Caco-2 (cell line): ENCODE measurements around the gene CDC14B. TPM values are rescaled to one million over a fixed set of nuclear protein-coding genes. Genes with fewer than 3 reads are reported as not detected.

Experiments
- BruUV-seq: library from RNA; stranded (reverse); fragments of 400-500 nt; replicated peaks from 2 replicates; lab custom pipeline; 2021; lab: Mats Ljungman, UMichigan
- CTCF ChIA-PET: fragments of 300-600 bp; sonication (Branson Sonifier 250); formaldehyde crosslinking; loops from one replicate; lab custom pipeline; 2022; ENCODE audit warnings: antibody characterized with exemption; lab: Charles Lee
- POLR2A ChIA-PET: fragments of 300-600 bp; sonication (Branson Sonifier 250); formaldehyde crosslinking; loops from one replicate; lab custom pipeline; 2022; ENCODE audit warnings: antibody characterized with exemption; lab: Charles Lee
- DNase-seq, 2 experiments: peaks; one replicate each; pipeline versions ENCODE4 v3.0.0 to v3.0.0-alpha.2; 2020 to 2022
- H3K27me3 ChIP-seq: replicated peaks from 2 replicates; pipeline ENCODE4 v1.6.0; 2011; ENCODE audit warnings: low read length; ENCODE audit not compliant: control insufficient read depth, insufficient read depth
- H3K36me3 ChIP-seq: 2 replicates; pipeline ENCODE4 v1.5.1; 2011; ENCODE audit warnings: low read length; ENCODE audit not compliant: control insufficient read depth, insufficient read depth
- H3K4me1 ChIP-seq: fragments of 250-450 bp; sonication (Bioruptor Pico); 2 replicates; pipeline ENCODE4 v1.5.1; 2020; ENCODE audit warnings: mild to moderate bottlenecking
- H3K4me3 ChIP-seq: 2 replicates; pipeline ENCODE4 v1.5.1; 2011; ENCODE audit warnings: low read depth, mild to moderate bottlenecking, control low read depth, low read length
- H3K9me3 ChIP-seq: fragments of 250-450 bp; sonication (Bioruptor Pico); 2 replicates; pipeline ENCODE4 v1.5.1; 2020; ENCODE audit warnings: mild to moderate bottlenecking, moderate library complexity
- H3K27ac Mint-ChIP-seq: one replicate; pipeline ENCODE4 v1.8.0; 2022; ENCODE audit warnings: mixed read lengths; ENCODE audit not compliant: unreplicated experiment
- H3K27me3 Mint-ChIP-seq: one replicate; pipeline ENCODE4 v1.8.0; 2022; ENCODE audit warnings: mixed read lengths; ENCODE audit not compliant: insufficient read depth, unreplicated experiment
- H3K36me3 Mint-ChIP-seq: one replicate; pipeline ENCODE4 v1.8.0; 2022; ENCODE audit warnings: mild to moderate bottlenecking, mixed read lengths; ENCODE audit not compliant: insufficient read depth, unreplicated experiment
- H3K4me1 Mint-ChIP-seq: one replicate; pipeline ENCODE4 v1.8.0; 2022; ENCODE audit warnings: low read depth, mixed read lengths; ENCODE audit not compliant: unreplicated experiment
- H3K4me3 Mint-ChIP-seq: one replicate; pipeline ENCODE4 v1.8.0; 2022; ENCODE audit warnings: mild to moderate bottlenecking, moderate library complexity, mixed read lengths; ENCODE audit not compliant: unreplicated experiment
- H3K9me3 Mint-ChIP-seq: one replicate; pipeline ENCODE4 v1.8.0; 2022; ENCODE audit warnings: mixed read lengths; ENCODE audit not compliant: unreplicated experiment
- CTCF ChIP-seq, 2 experiments: fragments of 200-600 bp in 1 of 2; IDR thresholded peaks; 1 replicate in 1 of 2; 2 replicates in 1 of 2; pipeline versions ENCODE4 v1.5.1 to v1.8.0; 2011 to 2022; ENCODE audit warnings: antibody characterized with exemption in 1 of 2, control low read depth in 1 of 2, inconsistent platforms in 1 of 2, low read depth in 1 of 2, low read length in 1 of 2, mild to moderate bottlenecking in 1 of 2, moderate library complexity in 1 of 2; ENCODE audit not compliant: insufficient read depth in 1 of 2, severe bottlenecking in 1 of 2, unreplicated experiment in 1 of 2
- intact Hi-C: fragments of 100-400 bp; cut with micrococcal nuclease; formaldehyde crosslinking; loops from one replicate; pipeline ENCODE4 v1.10.0; 2022; ENCODE audit not compliant: unreplicated experiment
- total RNA-seq: library from RNA; stranded (reverse); gene quantifications from 2 replicates; pipeline ENCODE4 v1.2.3, GENCODE V29; 2022

CDC14B gene
- total RNA-seq, 1 experiment from 2014 or later = 81.4 TPM

DNA sequence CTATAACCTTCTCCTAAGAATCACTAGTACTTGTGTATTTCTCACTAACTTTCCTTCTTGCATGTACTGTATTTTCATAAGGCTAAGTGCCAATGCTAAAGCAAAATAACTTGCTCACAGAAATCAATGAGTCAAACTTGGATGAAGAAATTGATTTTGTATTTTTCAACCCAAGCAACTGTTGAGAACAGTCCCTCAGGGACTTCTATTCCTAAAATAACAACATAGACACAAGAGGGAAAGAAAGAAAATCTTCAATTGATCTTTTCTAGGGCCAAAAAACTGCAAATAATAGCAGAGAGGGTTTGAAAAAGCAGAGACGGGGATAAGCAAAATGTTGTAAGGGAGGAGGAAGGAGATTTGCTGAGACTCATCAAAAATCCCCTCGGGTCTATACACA is 99.9 kb downstream of the CDC14B start:
- H3K36me3 Mint-ChIP-seq = peaks cover 81% of the 10 kb centered on the region
- H3K4me1 Mint-ChIP-seq = no peaks in the 10 kb centered on the region
- Histone ChIP-seq H3K4me3 (no peak overlapping the region), H3K36me3 (no peaks in the 10 kb centered on the region; the same call in none of the 2 replicates), H3K9me3 (no peaks in the 10 kb centered on the region), H3K4me1 (no peaks in the 10 kb centered on the region), H3K27me3 (no peaks in the 10 kb centered on the region)
- no peak for TF ChIP-seq CTCF (IDR thresholded peaks at IDR 0.05; ENCODE audit: insufficient read depth in 1 of 2, low read depth in 1 of 2, low read length in 1 of 2, severe bottlenecking in 1 of 2, unreplicated experiment in 1 of 2)
- BruUV-seq = no TSS peak
- intact Hi-C loops = no loop called here
- H3K9me3 Mint-ChIP-seq = no peaks in the 10 kb centered on the region
- ChIA-PET CTCF (no interaction called here), POLR2A (no interaction called here)
- no peak for DNase-seq
- H3K27ac Mint-ChIP-seq = no peak overlapping the region
- no peak overlapping the region for H3K4me3 Mint-ChIP-seq
- no peaks in the 10 kb centered on the region for H3K27me3 Mint-ChIP-seq

GRCh38 chr9:96519095-96519494 is 100.5 kb downstream of the CDC14B start:
- Histone ChIP-seq H3K4me1 (no peaks in the 10 kb centered on the region), H3K9me3 (no peaks in the 10 kb centered on the region), H3K27me3 (no peaks in the 10 kb centered on the region), H3K36me3 (no peaks in the 10 kb centered on the region; the same call in none of the 2 replicates), H3K4me3 (no peak overlapping the region)
- CTCF ChIA-PET = no interaction called here
- BruUV-seq = no TSS peak
- Mint-ChIP-seq H3K4me1 (no peaks in the 10 kb centered on the region), H3K36me3 (peaks cover 74% of the 10 kb centered on the region), H3K4me3 (no peak overlapping the region), H3K9me3 (no peaks in the 10 kb centered on the region), H3K27me3 (no peaks in the 10 kb centered on the region), H3K27ac (no peak overlapping the region)
- TF ChIP-seq CTCF (IDR thresholded peaks at IDR 0.05; ENCODE audit: insufficient read depth in 1 of 2, low read depth in 1 of 2, low read length in 1 of 2, severe bottlenecking in 1 of 2, unreplicated experiment in 1 of 2) = no peak
- intact Hi-C loops = no loop called here
- no peak for DNase-seq
- POLR2A ChIA-PET = no interaction called here

- Histone ChIP-seq H3K4me1 (no peaks in the 10 kb centered on the region), H3K4me3 (no peak overlapping the region), H3K9me3 (no peaks in the 10 kb centered on the region), H3K27me3 (no peaks in the 10 kb centered on the region), H3K36me3 (no peaks in the 10 kb centered on the region; the same call in 1 of the 2 replicates)
- no peaks in the 10 kb centered on the region for H3K27me3 Mint-ChIP-seq
- no peak overlapping the region for H3K4me3 Mint-ChIP-seq
- no peak for DNase-seq
- no peaks in the 10 kb centered on the region for H3K4me1 Mint-ChIP-seq
- no peak for TF ChIP-seq CTCF (IDR thresholded peaks at IDR 0.05; ENCODE audit: insufficient read depth in 1 of 2, low read depth in 1 of 2, low read length in 1 of 2, severe bottlenecking in 1 of 2, unreplicated experiment in 1 of 2)
- no peak overlapping the region for H3K27ac Mint-ChIP-seq
- ChIA-PET POLR2A (no interaction called here), CTCF (no interaction called here)
- no TSS peak for BruUV-seq
- intact Hi-C loops = no loop called here
- no peaks in the 10 kb centered on the region for H3K9me3 Mint-ChIP-seq
- H3K36me3 Mint-ChIP-seq = peaks cover 67% of the 10 kb centered on the region
Measured at GRCh38 chr9:96515621-96516470, 103.8 kb downstream of the CDC14B start.
